Esophagus muscularis mucosa (tissue), 2 donors: ENCODE measurements around the gene CCDC83.
A peak's percentile ranks its signal among the peaks of the same experiment; 100 is the strongest.

Experiments used
- POLR2A ChIP-seq: fragments of 450-650 bp; IDR thresholded peaks from one replicate; pipeline ENCODE4 v1.6.1; 2017; ENCODE audit warnings: antibody characterized with exemption, moderate library complexity, mild to moderate bottlenecking, low read depth
- POLR2AphosphoS5 ChIP-seq, 2 donors: sonication (generic); formaldehyde crosslinking; IDR thresholded peaks; one replicate each; pipeline ENCODE4 v1.6.1; 2017; ENCODE audit warnings: antibody characterized with exemption in 2 of 2

DNA sequence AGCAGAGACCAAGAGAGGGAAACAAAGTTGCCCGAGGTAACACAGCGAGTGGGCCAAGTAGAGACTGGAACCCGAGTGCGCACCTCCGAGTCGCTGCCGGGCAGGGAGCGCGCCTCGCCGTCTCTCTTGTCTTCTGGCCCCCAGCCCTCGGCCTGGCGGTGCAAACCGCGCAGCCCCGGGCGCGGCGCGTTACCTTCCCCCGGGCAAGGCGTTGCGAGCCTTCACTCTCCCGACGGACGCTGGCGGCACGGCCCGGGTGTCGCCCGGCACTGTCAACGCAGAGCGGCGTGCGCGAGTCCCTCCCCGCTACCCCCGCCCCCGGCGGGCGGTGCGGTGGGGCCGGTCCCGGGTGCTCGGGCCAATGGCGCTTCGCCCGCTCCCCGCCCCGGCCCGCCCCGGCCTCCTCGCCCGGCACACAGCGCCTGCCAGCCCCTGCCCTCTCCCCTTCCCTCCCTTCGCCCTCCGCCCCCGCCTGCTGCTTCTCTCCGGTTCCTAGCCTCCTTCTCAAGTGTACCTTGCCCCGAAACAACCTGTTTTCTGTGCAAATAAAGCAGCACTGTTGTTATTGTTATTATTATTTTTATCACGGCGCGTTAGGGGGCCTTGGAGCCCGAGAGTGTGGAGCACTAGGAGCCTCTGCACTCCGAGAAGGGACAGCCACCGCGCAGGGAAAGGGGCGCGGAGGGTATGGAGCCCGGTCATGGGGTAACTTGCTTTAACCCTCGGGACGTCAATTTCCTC lies 44.1 kb upstream of the CCDC83 start, which contains the start of gene SYTL2:
- peak; percentile 55 to 78 for TF ChIP-seq POLR2AphosphoS5 (IDR thresholded peaks at IDR 0.05)
- TF ChIP-seq POLR2A: no peak
